Frontal cortex (tissue), 4 donors: Measurements from ENCODE around the gene ZNF441. TPM values are rescaled to one million over a fixed set of nuclear protein-coding genes. Genes with fewer than 3 reads are reported as not detected.

ENCODE experiments used
- DNase-seq, 2 donors: peaks; one replicate each; pipeline ENCODE4 v3.0.0; 2012; ENCODE audit warnings: low spot score in 2 of 2
- FAIRE-seq: peaks from 2 replicates; lab custom pipeline; 2012; peaks lifted over from hg19 to GRCh38; lab: Jason Lieb, UNC
- total RNA-seq: library from RNA; depleted of rRNA; stranded (reverse); fragments of >200 nt; gene quantifications from one replicate; pipeline ENCODE4 v1.2.3, GENCODE V29; 2014
- donor health status: control.
- donor health status: control.
- donor health status: control.

Gene ZNF441
- total RNA-seq, 1 donor from 2014 or later, result 38.3 TPM

GRCh38 chr19:11832253-11832912, 65.6 kb downstream of the ZNF441 start:
- FAIRE-seq (no peak), DNase-seq (no peak)

GRCh38 chr19:11833541-11833940, 66.7 kb downstream of the ZNF441 start:
- no peak for DNase-seq
- FAIRE-seq, result no peak

Other genes with a start within 250 kb of the ZNF441 start
- 60.3 TPM for gene ECSIT, start 237.9 kb upstream of the ZNF441 start, total RNA-seq
- 1.2 TPM for gene CNN1, start 228.1 kb upstream of the ZNF441 start, total RNA-seq
- gene ELOF1, start 207.8 kb upstream of the ZNF441 start, total RNA-seq, result 19.2 TPM
- 0.41 TPM for gene ACP5, start 189.4 kb upstream of the ZNF441 start, total RNA-seq
- gene ZNF627, start 169.5 kb upstream of the ZNF441 start, total RNA-seq, result 106 TPM
- 26.9 TPM for gene ZNF823, start 28.1 kb upstream of the ZNF441 start, total RNA-seq
- 17.1 TPM for gene ZNF491, start 31.5 kb downstream of the ZNF441 start, total RNA-seq
- 21.6 TPM for gene ZNF440, start 47.3 kb downstream of the ZNF441 start, total RNA-seq
- gene ZNF439, start 81.7 kb downstream of the ZNF441 start, total RNA-seq, result 38.3 TPM
- 17.9 TPM for gene ZNF69, start 120.8 kb downstream of the ZNF441 start, total RNA-seq
- 13.5 TPM for gene ZNF700, start 158.1 kb downstream of the ZNF441 start, total RNA-seq
- gene ZNF763, start 198.0 kb downstream of the ZNF441 start, total RNA-seq, result 4.5 TPM